GM18520 (cell line): ENCODE results near the gene UMPS.
"Not testable (repeated sequence)": the region's sequence is repeated elsewhere in the genome, so short reads cannot be mapped to it uniquely, and the experiment has no call there.

ENCODE experiments used
- ATAC-seq: cut with Tn5 transposase; IDR thresholded peaks from one replicate; pipeline ENCODE4 v1.9.1; 2021; ENCODE audit not compliant: unreplicated experiment

The UMPS gene

GRCh38 chr3:124705552-124705951, 24.7 kb upstream of the UMPS start:
- no peak for ATAC-seq

GRCh38 chr3:124707223-124707622, 23.0 kb upstream of the UMPS start:
- not testable (repeated sequence) for ATAC-seq

DNA sequence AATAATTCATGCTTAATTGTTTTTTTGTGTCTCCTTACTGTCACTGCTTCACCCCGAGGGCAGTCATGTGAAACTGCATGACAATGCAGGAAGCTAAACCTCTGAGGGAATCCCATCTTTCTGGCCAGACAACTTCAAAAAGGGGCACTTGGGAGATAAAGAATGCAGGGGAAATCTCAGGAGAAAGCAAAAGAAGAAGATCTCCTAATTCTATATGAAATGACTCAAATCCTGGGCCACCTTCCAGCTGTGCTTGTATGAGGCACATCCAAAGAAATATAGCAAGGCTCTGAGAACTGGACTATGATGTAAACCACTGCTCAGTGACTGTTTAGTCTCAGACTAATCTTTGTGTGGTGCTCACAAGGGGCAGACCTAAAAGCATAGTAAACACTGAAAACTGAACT, 22.6 kb upstream of the UMPS start:
- no peak for ATAC-seq

DNA sequence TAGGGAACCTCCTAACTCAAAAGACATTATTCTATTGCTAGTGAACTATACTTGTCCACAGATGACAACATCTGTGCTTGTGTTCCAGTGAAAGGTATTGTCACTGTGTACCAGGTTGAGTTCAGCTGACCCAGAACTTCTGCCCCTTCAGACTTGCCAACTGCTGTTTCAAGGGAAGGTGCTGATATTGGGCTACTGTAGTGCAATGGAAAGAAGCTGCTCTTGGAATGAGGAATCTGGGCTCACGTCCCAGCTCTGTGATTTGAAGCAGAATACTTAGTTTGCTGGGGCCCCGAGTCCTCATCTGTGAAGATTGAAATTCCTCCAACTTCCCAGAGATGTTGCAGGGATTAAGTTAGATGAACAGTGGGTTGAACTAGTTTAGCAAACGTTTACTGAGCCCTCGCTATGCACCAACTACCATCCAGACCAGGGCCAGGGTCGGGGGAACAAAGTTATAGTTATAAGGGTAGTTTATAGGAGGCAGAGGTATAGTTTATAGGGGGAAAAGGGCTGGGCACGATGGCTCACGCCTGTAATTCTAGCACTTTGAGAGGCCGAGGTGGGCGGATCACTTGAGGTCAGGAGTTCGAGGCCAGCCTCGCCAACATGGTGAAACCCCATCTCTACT, 15.9 kb upstream of the UMPS start:
- ATAC-seq = no peak

DNA sequence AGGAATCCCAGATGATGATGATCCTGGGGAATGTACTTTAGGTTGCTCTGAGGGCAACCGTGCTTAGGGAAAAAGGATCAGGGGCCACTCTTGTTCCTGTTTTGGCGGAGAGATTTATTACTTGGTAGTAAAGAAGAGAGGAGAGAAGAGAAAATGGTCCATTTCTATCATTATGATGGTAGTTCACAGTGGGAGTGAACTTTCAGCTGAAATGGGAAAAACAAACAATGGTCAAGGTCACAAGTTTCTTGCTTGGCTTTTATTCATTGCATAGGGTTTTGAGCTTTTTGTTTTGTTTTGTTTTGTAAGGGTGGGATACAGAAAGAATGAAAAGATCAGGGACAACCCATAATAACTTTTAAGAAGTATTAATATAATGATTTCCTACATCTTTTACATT, 7.7 kb upstream of the UMPS start:
- no peak for ATAC-seq

DNA sequence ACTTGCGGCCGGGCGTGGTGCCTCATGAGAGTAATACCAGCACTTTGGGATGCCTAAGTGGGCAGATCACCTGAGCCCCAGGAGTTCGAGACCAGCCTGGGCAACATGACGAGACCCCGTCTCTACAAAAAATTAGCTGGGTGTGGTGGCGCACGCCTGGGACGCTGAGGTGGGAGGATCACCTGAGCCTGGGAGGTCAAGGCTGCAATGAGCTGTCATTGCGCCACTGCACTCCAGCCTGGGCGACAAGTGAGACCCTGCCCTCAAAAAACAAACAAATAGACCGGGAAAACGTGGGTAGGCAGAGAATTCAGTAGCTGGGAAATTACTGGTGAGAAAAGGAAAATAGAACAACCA, 667 bp downstream of the UMPS start:
- ATAC-seq = no peak

DNA sequence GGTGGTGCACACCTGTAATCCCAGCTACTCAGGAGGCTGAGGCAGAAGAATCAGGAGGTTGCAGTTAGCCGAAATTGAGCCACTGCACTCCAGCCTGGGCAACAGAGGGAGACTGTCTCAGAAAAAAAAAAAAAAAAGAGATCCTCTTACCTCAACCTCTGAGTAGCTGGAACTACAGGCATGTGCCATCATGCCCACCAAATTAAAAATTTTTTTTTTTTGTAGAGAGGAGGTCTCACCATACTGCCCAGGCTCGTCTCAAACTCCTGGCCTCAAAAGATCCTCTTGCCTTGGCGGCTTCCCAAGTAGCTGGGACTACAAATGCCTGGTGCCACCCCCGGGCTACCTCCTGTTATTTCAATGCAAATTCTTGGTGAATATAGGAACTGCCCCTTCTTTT, 1.5 kb downstream of the UMPS start:
- ATAC-seq = no peak

- no peak for ATAC-seq
These were observed 10.8 kb downstream of the UMPS start for GRCh38 chr3:124741027-124741426.

DNA sequence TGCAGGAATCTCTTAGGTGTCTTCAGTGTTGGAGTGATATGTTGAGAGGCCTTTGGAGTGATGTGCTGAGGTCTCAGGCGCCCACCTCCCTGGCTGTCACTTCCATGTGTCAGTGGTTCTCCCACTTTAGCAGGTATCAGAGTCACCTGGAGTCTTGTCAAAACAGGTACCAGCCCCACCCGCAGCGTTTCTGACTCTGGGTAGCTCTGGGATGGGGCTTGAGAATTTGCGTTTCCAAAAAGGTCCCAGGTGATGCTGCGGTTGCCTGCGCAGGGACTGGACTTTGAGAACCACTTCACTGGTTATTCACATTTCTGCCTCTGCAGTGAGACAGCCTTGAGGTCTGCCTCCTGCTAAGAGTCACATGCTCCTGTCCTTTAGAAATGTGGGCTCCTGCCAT, 15.5 kb downstream of the UMPS start:
- no peak for ATAC-seq

GRCh38 chr3:124747111-124747981, 17.1 kb downstream of the UMPS start:
- no peak for ATAC-seq

- ATAC-seq = no peak
These were observed 18.4 kb downstream of the UMPS start for GRCh38 chr3:124748560-124749198.

DNA sequence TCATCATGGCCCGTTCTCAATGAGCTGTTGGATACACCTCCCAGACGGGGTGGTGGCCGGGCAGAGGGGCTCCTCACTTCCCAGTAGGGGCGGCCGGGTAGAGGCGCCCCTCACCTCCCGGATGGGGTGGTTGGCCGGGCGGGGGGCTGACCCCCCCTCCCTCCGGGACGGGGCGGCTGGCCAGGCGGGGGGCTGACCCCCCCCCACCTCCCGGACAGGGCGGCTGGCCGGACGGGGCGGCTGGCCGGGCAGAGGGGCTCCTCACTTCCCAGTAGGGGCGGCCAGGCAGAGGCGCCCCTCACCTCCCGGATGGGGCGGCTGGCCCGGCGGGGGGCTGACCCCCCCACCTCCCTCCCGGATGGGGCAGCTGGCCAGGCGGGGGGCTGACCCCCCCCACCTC, 19.6 kb downstream of the UMPS start:
- not testable (repeated sequence) for ATAC-seq

DNA sequence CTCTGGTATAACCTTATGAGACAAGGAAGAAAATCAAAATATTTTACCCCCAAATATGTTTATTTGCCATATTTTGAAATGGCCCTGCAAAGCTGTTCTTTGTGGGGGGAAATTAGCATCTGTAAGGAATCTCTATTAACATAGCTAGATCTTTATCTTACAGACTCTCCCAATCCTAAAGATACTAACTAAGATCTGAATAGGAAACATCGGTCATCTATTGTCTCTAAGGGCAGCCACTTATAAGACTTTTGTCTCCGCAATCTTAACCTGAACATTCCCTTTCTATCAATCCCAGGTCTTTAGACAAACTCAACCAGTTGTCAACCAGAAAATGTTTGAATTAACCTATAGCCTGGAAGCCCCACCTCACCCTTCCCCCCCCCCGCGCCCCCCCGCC, 21.2 kb downstream of the UMPS start:
- ATAC-seq = no peak

DNA sequence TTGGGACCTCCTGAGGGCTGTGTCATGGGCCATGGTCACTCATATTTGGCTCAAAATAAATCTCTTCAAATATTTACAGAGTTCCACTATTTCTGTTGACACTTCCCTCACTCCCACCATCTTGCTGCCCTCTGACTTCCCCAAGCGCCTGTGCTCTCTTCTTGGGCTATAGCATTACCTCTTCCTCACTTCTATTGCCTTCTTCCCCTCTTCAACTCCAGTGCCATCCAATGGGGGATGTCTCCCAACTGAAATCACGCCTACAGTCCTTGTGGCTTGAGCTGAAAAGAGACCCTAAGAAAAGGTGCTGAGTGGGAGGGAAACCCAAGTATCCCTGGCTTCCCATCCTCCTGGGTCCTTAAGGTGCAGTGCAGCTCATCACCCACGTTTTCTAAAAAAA, 21.8 kb downstream of the UMPS start:
- no peak for ATAC-seq

- ATAC-seq = not testable (repeated sequence)
These were observed 27.7 kb downstream of the UMPS start for GRCh38 chr3:124757926-124758325.

DNA sequence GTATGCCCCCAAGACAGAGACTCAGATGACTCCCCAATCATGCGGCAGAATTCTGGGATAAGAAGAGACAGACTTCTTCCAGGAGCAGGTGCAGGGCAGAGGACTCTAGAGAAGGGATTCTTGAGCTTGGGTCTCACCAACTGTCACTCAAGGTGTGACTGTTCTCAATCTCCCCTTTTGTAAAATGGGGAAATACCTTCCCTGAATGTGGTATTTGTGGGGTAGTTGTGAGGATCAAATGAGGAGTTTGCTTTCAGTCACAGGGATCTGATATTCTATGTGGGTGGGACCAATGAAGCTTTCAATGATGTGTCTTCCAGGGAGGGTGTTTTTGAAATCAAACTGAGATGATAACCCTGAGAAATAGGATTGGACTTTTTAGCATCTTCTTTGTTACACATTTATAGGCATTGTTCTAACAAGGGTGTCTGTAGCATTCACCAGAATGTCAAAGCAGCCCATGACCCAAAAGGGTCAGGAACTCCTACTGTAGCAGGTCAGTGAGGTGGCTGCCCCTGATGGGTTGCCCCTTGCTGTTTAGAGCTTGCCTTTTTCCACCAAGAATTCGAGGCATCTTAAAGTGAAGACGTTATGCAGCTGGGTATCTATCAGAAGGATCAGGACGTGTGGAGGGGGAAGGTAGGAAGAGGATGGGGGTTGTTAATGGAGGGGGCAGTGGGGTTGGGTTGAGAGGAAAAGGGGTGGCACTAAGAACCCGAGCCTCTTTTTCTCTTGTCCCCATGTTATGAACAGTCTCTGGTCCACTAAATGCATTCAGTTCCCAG, 28.8 kb downstream of the UMPS start:
- no peak for ATAC-seq

DNA sequence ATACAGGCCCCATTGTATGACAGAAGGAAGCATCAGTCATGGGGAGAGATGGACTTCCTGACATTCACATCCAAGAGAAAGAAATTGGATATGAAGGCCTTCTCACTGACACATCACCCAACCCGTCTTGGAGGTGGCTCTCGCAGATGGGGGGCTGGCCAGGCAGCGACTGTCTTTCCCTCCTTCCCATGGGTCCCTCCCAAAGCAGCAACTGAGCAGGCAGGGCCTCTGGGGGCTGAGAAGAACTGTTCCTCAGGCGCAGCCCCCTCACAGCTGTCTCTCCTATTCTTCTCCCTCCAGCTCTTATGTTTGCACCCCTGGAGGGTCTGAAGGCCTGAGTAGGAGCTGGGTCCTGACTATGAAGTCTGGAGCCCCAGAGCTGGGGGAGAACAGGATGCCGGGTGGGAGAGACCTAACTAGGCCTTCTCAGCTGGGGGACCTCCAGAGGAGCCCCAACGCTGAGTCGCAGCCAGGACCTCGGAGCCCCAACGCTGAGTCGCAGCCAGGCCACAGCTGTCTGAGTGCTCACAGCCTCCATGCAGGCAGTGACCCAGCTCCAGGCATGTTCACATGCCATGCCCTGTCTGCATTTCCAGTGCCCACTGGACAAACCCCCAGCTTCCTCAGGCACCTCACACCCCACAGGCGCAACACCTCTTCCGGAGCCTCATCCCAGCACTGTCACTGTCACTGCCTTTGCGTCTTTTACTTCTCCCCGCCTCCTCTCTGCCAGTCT, 29.6 kb downstream of the UMPS start:
- no peak for ATAC-seq

DNA sequence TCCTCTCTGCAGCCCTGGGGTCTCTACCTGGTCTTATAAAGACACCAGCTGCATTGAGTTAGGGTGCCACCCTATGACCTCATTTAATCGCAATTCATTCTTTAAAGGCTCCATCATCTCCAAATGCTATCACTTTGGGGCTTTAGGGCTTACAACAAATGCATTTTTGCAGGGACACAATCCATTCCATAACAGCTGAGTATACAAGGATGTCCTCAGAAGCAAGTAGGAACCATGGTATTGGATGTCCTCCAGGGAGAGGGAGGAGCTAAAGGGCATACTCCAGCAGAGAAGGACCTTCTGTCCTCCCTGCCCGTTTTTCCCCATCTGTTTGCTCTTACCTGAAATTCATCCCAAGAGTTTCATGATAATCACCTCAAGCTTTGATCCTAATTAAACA, 30.3 kb downstream of the UMPS start:
- ATAC-seq = no peak

DNA sequence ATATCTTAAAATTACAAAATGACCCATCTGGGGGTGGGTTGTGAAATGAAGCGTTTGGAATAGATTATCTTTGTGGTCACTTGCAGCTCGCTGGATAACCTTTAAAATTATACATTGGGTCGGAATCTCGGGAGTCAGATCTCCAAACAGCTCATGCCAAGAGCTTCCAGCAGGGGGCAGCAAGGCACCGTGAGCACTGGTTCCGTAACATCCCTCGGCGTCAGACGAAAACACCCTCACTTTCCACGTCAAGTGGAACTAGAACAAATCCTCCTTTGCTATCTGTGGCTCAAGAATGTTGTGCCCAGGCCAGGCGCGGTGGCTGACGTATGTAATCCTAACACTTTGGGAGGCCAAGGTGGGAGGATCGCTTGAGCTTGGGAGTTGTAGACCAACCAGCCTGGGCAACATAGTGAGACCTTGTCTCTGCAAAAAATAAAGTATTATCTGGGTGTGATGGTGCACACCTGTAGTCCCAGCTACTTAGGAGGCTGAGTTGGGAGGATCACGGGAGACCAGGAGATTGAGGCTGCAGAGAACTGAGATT, 31.1 kb downstream of the UMPS start:
- no peak for ATAC-seq

DNA sequence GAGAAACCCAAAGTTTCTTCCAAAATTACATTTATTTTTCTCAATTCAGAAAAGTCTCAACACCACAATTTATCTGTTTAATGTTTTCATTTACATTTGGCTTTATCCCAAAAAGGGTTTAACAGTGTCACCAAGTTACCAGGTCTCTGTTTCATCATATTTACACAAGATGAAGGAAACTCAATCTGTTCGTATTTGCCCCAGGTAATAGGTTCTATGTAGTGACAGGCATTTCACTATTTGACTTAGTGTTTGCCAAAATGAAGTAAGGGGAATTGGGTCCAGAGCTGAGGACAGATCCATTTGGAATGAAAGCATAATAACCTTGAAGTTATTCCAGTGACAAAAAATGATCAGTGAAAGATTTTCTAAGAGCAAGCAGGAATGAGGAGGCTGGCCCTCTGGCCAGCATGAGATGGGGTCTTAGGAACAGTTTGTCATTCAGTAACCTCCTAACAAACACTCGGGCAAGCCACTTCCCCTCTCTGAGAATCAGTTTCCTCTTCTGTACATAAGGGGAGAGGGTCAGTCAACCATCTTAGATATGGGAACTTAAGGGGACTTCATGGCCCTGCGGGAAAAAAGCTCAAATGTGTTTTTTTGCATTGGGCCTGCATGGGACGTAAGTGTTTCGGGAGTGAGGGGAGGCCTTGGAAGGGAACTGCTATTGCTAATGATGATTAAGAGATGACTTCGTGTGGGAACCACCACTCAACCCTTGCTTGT, 31.8 kb downstream of the UMPS start:
- no peak for ATAC-seq
